Keratinocyte (primary cell): ENCODE measurements around the gene CTCF. TPM values are rescaled to one million over a fixed set of nuclear protein-coding genes. Genes with fewer than 3 reads are reported as not detected.

Experiments used
- DNase-seq: peaks from one replicate; pipeline ENCODE4 v3.0.0-alpha.2; 2011; ENCODE audit warnings: low read depth, missing footprints, low spot score
- FAIRE-seq: peaks from 2 replicates; lab custom pipeline; 2011; peaks lifted over from hg19 to GRCh38; lab: Jason Lieb, UNC
- H2AFZ ChIP-seq: 2 replicates; pipeline ENCODE4 v1.6.0; 2012; ENCODE audit warnings: low read length, control low read depth, inconsistent platforms; ENCODE audit not compliant: control insufficient read depth
- H3K27ac ChIP-seq: 2 replicates; pipeline ENCODE4 v1.5.1; 2011; ENCODE audit warnings: low read length; ENCODE audit not compliant: control insufficient read depth, insufficient read depth
- H3K27me3 ChIP-seq: 3 replicates; pipeline ENCODE4 v1.6.0; 2011; ENCODE audit warnings: low read length; ENCODE audit not compliant: control insufficient read depth, insufficient read depth; ENCODE audit errors: extremely low read depth
- H3K36me3 ChIP-seq, 2 experiments: 2 replicates in 1 of 2; 3 replicates in 1 of 2; pipeline ENCODE4 v1.5.1; 2011; ENCODE audit warnings: low read length in 2 of 2, mild to moderate bottlenecking in 1 of 2; ENCODE audit not compliant: control insufficient read depth in 2 of 2, insufficient read depth in 2 of 2; ENCODE audit errors: extremely low read depth in 1 of 2
- H3K4me1 ChIP-seq: 3 replicates; pipeline ENCODE4 v1.5.1; 2011; ENCODE audit warnings: low read length; ENCODE audit not compliant: control insufficient read depth, insufficient read depth; ENCODE audit errors: extremely low read depth
- H3K4me2 ChIP-seq: 3 replicates; pipeline ENCODE4 v1.6.0; 2011; ENCODE audit warnings: low read depth, low read length; ENCODE audit not compliant: control insufficient read depth, insufficient read depth; ENCODE audit errors: extremely low read depth
- H3K4me3 ChIP-seq, 3 experiments: fragments of 200-600 bp in 1 of 3; sonication (generic) in 1 of 3; 2 replicates in 2 of 3; 3 replicates in 1 of 3; pipeline ENCODE4 v1.5.1; 2011 to 2016; ENCODE audit warnings: low read length in 3 of 3, mild to moderate bottlenecking in 3 of 3, control low read depth in 2 of 3, inconsistent platforms in 1 of 3, low read depth in 1 of 3, mixed read lengths in 1 of 3, mixed run types in 1 of 3, moderate library complexity in 1 of 3; ENCODE audit not compliant: control insufficient read depth in 2 of 3, insufficient read depth in 2 of 3; ENCODE audit errors: extremely low read depth in 1 of 3
- H3K79me2 ChIP-seq: 2 replicates; pipeline ENCODE4 v1.6.0; 2012; ENCODE audit warnings: low read length; ENCODE audit not compliant: control insufficient read depth, insufficient read depth
- H3K9ac ChIP-seq: 3 replicates; pipeline ENCODE4 v1.6.0; 2011; ENCODE audit warnings: low read length; ENCODE audit not compliant: control insufficient read depth, insufficient read depth; ENCODE audit errors: extremely low read depth
- H3K9me1 ChIP-seq: 3 replicates; pipeline ENCODE4 v1.6.0; 2011; ENCODE audit warnings: low read length; ENCODE audit not compliant: control insufficient read depth, insufficient read depth; ENCODE audit errors: extremely low read depth
- H3K9me3 ChIP-seq: 2 replicates; pipeline ENCODE4 v1.5.1; 2012; ENCODE audit warnings: low read depth, low read length; ENCODE audit not compliant: control insufficient read depth
- H4K20me1 ChIP-seq: 3 replicates; pipeline ENCODE4 v1.6.0; 2011; ENCODE audit warnings: low read length; ENCODE audit not compliant: control insufficient read depth, insufficient read depth; ENCODE audit errors: extremely low read depth
- CTCF ChIP-seq, 3 experiments: IDR thresholded peaks in 1 of 3; conservative IDR thresholded peaks in 1 of 3; optimal IDR thresholded peaks in 1 of 3; 2 replicates in 2 of 3; 3 replicates in 1 of 3; pipeline versions ENCODE3 to v1.5.1; 2011; ENCODE audit warnings: low read length in 3 of 3, mild to moderate bottlenecking in 3 of 3, moderate library complexity in 2 of 3, control low read depth in 1 of 3, inconsistent platforms in 1 of 3; ENCODE audit not compliant: insufficient read depth in 2 of 3; ENCODE audit errors: extremely low read depth in 1 of 3
- EZH2 ChIP-seq: IDR thresholded peaks from one replicate; pipeline ENCODE4 v1.6.1; 2012; ENCODE audit warnings: inconsistent platforms, mild to moderate bottlenecking, low read length, moderate library complexity
- dilution Hi-C: fragments of 300-500 bp; cut with MboI; formaldehyde crosslinking; loops from one replicate; pipeline ENCODE4 v1.7.0; 2020; ENCODE audit warnings: low sequenced_read_pairs; ENCODE audit not compliant: extremely low pct_ligation_motif_present
- polyA plus RNA-seq, 5 experiments: library from polyadenylated mRNA; depleted of rRNA in 3 of 5; stranded (reverse) in 3 of 5; stranded (forward) in 1 of 5; unstranded in 1 of 5; fragments of >200 nt; gene quantifications; 1 replicate in 1 of 5; 2 replicates in 3 of 5; 3 replicates in 1 of 5; pipeline versions ENCODE4 v1.2.1 to v1.2.3, GENCODE V29; 2011 to 2012; ENCODE audit warnings: missing spikeins in 2 of 5, low read depth in 1 of 5, low replicate concordance in 1 of 5

The CTCF gene
- polyA plus RNA-seq, 1 donor (not counting 4 experiments of a cell fraction or from before 2014, with no cell fraction given), result 21.4 TPM

GRCh38 chr16:67648764-67649407 is 86.6 kb downstream of the CTCF start:
- Histone ChIP-seq H3K4me3 (no peak overlapping the region), H2AFZ (no peak overlapping the region), H3K9ac (no peak overlapping the region), H3K27ac (no peak overlapping the region), H3K9me1 (no peaks in the 10 kb centered on the region), H3K36me3 (no peaks in the 10 kb centered on the region), H4K20me1 (peaks cover 2% of the 10 kb centered on the region), H3K9me3 (no peaks in the 10 kb centered on the region), H3K79me2 (no peaks in the 10 kb centered on the region), H3K4me1 (no peaks in the 10 kb centered on the region), H3K4me2 (no peak overlapping the region), H3K27me3 (peaks cover 89% of the 10 kb centered on the region)
- dilution Hi-C loops, result no loop called here
- no peak for DNase-seq
- no peak for FAIRE-seq
- peak; percentile 69 for TF ChIP-seq EZH2
- no peak for TF ChIP-seq CTCF (optimal IDR thresholded peaks at IDR 0.05 in 1 of 3, IDR thresholded peaks at IDR 0.05 in 1 of 3, conservative IDR thresholded peaks at IDR 0.05 in 1 of 3; ENCODE audit: extremely low read depth in 1 of 3, insufficient read depth in 2 of 3, low read length in 3 of 3)

- Histone ChIP-seq H3K4me1 (no peaks in the 10 kb centered on the region), H3K9me3 (no peaks in the 10 kb centered on the region), H3K27ac (no peak overlapping the region), H3K79me2 (no peaks in the 10 kb centered on the region), H3K4me3 (no peak overlapping the region), H3K9ac (no peak overlapping the region), H3K36me3 (no peaks in the 10 kb centered on the region), H3K4me2 (no peak overlapping the region), H3K27me3 (peaks cover 93% of the 10 kb centered on the region), H4K20me1 (peaks cover 2% of the 10 kb centered on the region), H2AFZ (no peak overlapping the region), H3K9me1 (no peaks in the 10 kb centered on the region)
- no peak for TF ChIP-seq CTCF (optimal IDR thresholded peaks at IDR 0.05 in 1 of 3, IDR thresholded peaks at IDR 0.05 in 1 of 3, conservative IDR thresholded peaks at IDR 0.05 in 1 of 3; ENCODE audit: extremely low read depth in 1 of 3, insufficient read depth in 2 of 3, low read length in 3 of 3)
- TF ChIP-seq EZH2, result no peak
- DNase-seq (no peak), FAIRE-seq (no peak)
- dilution Hi-C loops, result no loop called here
Observed at GRCh38 chr16:67649494-67649931, 87.2 kb downstream of the CTCF start.
